Activated T-cell treated with anti-CD3 and anti-CD28 coated beads, Interleukin-2, amount 50 U/mL, for 48 hours (primary cell): ENCODE results near the gene POLR2J3.
"Not testable (repeated sequence)": the region's sequence is repeated elsewhere in the genome, so short reads cannot be mapped to it uniquely, and the experiment has no call there.

Experiments used
- DNase-seq, 2 experiments: peaks; one replicate each; pipeline ENCODE4 v3.0.0-alpha.2; 2020

POLR2J3 gene

GRCh38 chr7:102572261-102573239, at the start of gene POLR2J3:
Gene POLR2J3 (minus strand): TSS chr7:102572583. CDS start chr7:102572521, 62 bp downstream.
- DNase-seq = peak; percentile 99

- not testable (repeated sequence) for DNase-seq
Measured at GRCh38 chr7:102618122-102618521, 45.7 kb upstream of the POLR2J3 start.

- peak in 1 of 2 experiments; percentile 46 for DNase-seq
Measured at GRCh38 chr7:102616507-102617125, 44.2 kb upstream of the POLR2J3 start, which contains the start of gene RASA4. Gene RASA4 (minus strand): TSS chr7:102616756. CDS start chr7:102616689, 67 bp downstream.

GRCh38 chr7:102615930-102616329, 43.5 kb upstream of the POLR2J3 start:
- not testable (repeated sequence) for DNase-seq

- not testable (repeated sequence) for DNase-seq
Measured at GRCh38 chr7:102614873-102615272, 42.5 kb upstream of the POLR2J3 start.

- DNase-seq = not testable (repeated sequence)
Measured at GRCh38 chr7:102614346-102614697, 41.9 kb upstream of the POLR2J3 start.

- peak in 1 of 2 experiments; percentile 32 for DNase-seq
Measured at GRCh38 chr7:102613575-102614345, 41.4 kb upstream of the POLR2J3 start.

- not testable (repeated sequence) for DNase-seq
Measured at GRCh38 chr7:102611675-102612325, 39.4 kb upstream of the POLR2J3 start.

GRCh38 chr7:102611013-102611674, 38.8 kb upstream of the POLR2J3 start:
- not testable (repeated sequence) for DNase-seq

GRCh38 chr7:102610441-102610840, 38.1 kb upstream of the POLR2J3 start:
- not testable (repeated sequence) for DNase-seq

GRCh38 chr7:102609734-102610133, 37.4 kb upstream of the POLR2J3 start:
- not testable (repeated sequence) for DNase-seq

GRCh38 chr7:102606848-102607247, 34.5 kb upstream of the POLR2J3 start:
- DNase-seq = not testable (repeated sequence)

- not testable (repeated sequence) for DNase-seq
Measured at GRCh38 chr7:102604431-102605145, 32.2 kb upstream of the POLR2J3 start.

- not testable (repeated sequence) for DNase-seq
Measured at GRCh38 chr7:102602317-102602716, 29.9 kb upstream of the POLR2J3 start.

- DNase-seq = not testable (repeated sequence)
Measured at GRCh38 chr7:102599699-102600098, 27.3 kb upstream of the POLR2J3 start.

GRCh38 chr7:102596036-102596435, 23.7 kb upstream of the POLR2J3 start:
- not testable (repeated sequence) for DNase-seq

- not testable (repeated sequence) for DNase-seq
Measured at GRCh38 chr7:102593637-102594334, 21.4 kb upstream of the POLR2J3 start.

GRCh38 chr7:102592477-102593019, 20.2 kb upstream of the POLR2J3 start:
- peak; percentile 61 to 67 for DNase-seq

- not testable (repeated sequence) for DNase-seq
Measured at GRCh38 chr7:102589857-102590256, 17.5 kb upstream of the POLR2J3 start.

GRCh38 chr7:102583495-102583894, 11.1 kb upstream of the POLR2J3 start:
- DNase-seq = not testable (repeated sequence)
